ENCODE measurements around the gene RBM20. TPM values are rescaled to one million over a fixed set of nuclear protein-coding genes. Genes with fewer than 3 reads are reported as not detected.
"Not testable (repeated sequence)": the region's sequence is repeated elsewhere in the genome, so short reads cannot be mapped to it uniquely, and the experiment has no call there.

RBM20 gene
- polyA plus RNA-seq, 2 of the 4 experiments (the other 2 are of a cell fraction): 1.5 to 1.8 TPM

DNA sequence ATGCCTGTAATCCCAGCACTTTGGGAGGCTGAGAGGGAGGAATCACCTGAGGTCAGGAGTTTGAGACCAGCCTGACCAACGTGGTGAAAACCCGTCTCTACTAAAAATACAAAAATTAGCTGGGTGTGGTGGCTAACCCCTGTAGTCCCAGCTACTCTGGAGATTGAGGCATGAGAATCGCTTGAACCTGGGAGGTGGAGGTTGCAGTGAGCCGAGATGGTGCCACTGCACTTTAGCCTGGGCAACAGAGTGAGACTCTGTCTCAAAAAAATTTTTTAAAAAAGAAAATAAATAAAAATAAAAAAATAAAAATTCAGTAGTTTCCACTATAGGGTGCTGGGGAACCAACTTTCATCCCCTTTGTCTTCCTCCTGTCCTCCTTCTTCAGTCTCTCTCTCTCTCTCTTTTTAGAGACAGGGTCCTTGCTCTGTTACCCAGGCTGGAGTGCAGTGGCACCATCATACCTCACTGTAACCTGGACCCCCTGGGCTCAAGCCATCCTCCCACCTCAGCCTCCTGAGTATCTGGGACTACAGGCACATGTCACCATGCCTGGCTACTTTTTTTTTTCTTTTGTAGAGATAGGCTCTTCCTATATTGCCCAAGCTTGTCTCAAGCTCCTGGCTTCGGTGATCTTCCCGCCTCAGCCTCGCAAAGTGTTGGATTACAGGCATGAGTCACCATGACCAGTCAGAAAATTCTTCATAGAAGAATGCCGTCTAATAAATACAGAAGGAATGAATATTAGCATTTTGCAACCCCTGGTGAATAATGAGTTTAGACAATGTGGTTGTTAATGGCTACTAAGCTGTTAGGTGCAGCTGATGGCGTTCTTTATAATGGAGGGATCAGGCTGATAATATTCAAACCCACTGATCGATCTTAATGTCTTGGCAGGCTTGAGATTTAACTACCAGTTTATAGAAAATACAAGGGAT lies 20.6 kb downstream of the RBM20 start (continued):
- TF ChIP-seq, protein P1, sequence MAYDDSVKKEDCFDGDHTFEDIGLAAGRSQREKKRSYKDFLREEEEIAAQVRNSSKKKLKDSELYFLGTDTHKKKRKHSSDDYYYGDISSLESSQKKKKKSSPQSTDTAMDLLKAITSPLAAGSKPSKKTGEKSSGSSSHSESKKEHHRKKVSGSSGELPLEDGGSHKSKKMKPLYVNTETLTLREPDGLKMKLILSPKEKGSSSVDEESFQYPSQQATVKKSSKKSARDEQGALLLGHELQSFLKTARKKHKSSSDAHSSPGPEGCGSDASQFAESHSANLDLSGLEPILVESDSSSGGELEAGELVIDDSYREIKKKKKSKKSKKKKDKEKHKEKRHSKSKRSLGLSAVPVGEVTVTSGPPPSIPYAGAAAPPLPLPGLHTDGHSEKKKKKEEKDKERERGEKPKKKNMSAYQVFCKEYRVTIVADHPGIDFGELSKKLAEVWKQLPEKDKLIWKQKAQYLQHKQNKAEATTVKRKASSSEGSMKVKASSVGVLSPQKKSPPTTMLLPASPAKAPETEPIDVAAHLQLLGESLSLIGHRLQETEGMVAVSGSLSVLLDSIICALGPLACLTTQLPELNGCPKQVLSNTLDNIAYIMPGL (CRISPR knock-in tag; IDR thresholded peaks at IDR 0.05; ENCODE audit: borderline replicate concordance): no peak
- TF ChIP-seq MAZ (IDR thresholded peaks at IDR 0.05; ENCODE audit: borderline replicate concordance, low read depth, low read length) (no peak), ZSCAN20 (CRISPR knock-in tag; IDR thresholded peaks at IDR 0.05) (no peak), JUNB (IDR thresholded peaks at IDR 0.05) (peak; percentile 57; the same call in 1 of the 2 replicates), FOSL2 (IDR thresholded peaks at IDR 0.05) (peak; percentile 54; the same call in 1 of the 2 replicates), FOSL2 (CRISPR knock-in tag; IDR thresholded peaks at IDR 0.05) (peak; percentile 97), RARB (CRISPR knock-in tag; IDR thresholded peaks at IDR 0.05) (no peak), NPAS2 (CRISPR knock-in tag; IDR thresholded peaks at IDR 0.05; ENCODE audit: borderline replicate concordance) (no peak), KDM1A (IDR thresholded peaks at IDR 0.05; ENCODE audit: low read depth) (no peak), RFX5 (IDR thresholded peaks at IDR 0.05) (no peak), PHF8 (IDR thresholded peaks at IDR 0.05; ENCODE audit: borderline replicate concordance, low read depth) (no peak), HOXB13 (CRISPR knock-in tag; IDR thresholded peaks at IDR 0.05; ENCODE audit: low read depth) (no peak), CEBPB (IDR thresholded peaks at IDR 0.05) (peak; percentile 35 to 66; a peak in 3 of 4 replicates), POLR2A (IDR thresholded peaks at IDR 0.05; ENCODE audit: low read length) (no peak), JUN (IDR thresholded peaks at IDR 0.05) (peak in 1 of 2 experiments; percentile 46; a peak in 1 of 5 replicates), MAFK (IDR thresholded peaks at IDR 0.05; ENCODE audit: partially characterized antibody) (peak; percentile 53), ZFP36 (IDR thresholded peaks at IDR 0.05; ENCODE audit: borderline replicate concordance, partially characterized antibody) (no peak), MYC (IDR thresholded peaks at IDR 0.05; ENCODE audit: borderline replicate concordance, low read length) (no peak), TP53 (CRISPR knock-in tag; IDR thresholded peaks at IDR 0.05) (no peak)
- TF ChIP-seq, protein P2, sequence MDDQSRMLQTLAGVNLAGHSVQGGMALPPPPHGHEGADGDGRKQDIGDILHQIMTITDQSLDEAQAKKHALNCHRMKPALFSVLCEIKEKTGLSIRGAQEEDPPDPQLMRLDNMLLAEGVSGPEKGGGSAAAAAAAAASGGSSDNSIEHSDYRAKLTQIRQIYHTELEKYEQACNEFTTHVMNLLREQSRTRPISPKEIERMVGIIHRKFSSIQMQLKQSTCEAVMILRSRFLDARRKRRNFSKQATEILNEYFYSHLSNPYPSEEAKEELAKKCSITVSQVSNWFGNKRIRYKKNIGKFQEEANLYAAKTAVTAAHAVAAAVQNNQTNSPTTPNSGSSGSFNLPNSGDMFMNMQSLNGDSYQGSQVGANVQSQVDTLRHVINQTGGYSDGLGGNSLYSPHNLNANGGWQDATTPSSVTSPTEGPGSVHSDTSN (IDR thresholded peaks at IDR 0.05): no peak
- TF ChIP-seq, protein P3, sequence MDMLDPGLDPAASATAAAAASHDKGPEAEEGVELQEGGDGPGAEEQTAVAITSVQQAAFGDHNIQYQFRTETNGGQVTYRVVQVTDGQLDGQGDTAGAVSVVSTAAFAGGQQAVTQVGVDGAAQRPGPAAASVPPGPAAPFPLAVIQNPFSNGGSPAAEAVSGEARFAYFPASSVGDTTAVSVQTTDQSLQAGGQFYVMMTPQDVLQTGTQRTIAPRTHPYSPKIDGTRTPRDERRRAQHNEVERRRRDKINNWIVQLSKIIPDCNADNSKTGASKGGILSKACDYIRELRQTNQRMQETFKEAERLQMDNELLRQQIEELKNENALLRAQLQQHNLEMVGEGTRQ (IDR thresholded peaks at IDR 0.05): no peak
- TF ChIP-seq, protein P4, sequence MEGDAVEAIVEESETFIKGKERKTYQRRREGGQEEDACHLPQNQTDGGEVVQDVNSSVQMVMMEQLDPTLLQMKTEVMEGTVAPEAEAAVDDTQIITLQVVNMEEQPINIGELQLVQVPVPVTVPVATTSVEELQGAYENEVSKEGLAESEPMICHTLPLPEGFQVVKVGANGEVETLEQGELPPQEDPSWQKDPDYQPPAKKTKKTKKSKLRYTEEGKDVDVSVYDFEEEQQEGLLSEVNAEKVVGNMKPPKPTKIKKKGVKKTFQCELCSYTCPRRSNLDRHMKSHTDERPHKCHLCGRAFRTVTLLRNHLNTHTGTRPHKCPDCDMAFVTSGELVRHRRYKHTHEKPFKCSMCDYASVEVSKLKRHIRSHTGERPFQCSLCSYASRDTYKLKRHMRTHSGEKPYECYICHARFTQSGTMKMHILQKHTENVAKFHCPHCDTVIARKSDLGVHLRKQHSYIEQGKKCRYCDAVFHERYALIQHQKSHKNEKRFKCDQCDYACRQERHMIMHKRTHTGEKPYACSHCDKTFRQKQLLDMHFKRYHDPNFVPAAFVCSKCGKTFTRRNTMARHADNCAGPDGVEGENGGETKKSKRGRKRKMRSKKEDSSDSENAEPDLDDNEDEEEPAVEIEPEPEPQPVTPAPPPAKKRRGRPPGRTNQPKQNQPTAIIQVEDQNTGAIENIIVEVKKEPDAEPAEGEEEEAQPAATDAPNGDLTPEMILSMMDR (IDR thresholded peaks at IDR 0.05): no peak
- TF ChIP-seq, protein P5, sequence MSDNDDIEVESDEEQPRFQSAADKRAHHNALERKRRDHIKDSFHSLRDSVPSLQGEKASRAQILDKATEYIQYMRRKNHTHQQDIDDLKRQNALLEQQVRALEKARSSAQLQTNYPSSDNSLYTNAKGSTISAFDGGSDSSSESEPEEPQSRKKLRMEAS (IDR thresholded peaks at IDR 0.05): peak; percentile 79

DNA sequence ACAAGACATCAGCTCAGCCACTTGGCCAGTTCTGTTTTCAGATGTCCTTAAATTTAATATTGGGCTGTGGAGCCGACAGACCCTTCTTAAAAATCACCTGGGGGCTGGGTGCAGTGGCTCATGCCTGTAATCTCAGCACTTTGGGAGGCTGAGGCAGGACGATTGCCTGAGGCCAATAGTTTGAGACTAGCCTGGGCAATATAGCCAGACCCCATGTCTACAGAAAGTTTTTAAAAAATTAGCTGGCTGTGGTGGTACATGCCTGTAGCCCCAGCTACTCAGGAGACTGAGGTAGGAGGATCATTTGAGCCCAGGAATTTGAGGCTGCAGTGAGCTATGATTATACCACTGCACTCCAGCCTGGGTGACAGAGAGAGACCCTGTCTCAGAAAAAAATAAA lies 22.1 kb downstream of the RBM20 start:
- FAIRE-seq; POLR2A ChIA-PET; H3K4me3 ChIP-seq; DNase-seq (ENCODE audit: low read depth in 1 of 2, low spot score in 1 of 2); H3K4me2 ChIP-seq; H3K9me3 ChIP-seq; ATAC-seq: not testable (repeated sequence)
- Histone ChIP-seq H3K27ac (peak overlapping the region; percentile 13 to 75; a peak in 4 of 6 replicates), H3K4me1 (peaks cover 21% of the 10 kb centered on the region)
- CTCF ChIA-PET: interaction anchor here (1.1 to 4.1 kb wide), 8 partner anchors 8 to 227 kb away, joined by 3 to 20 read pairs (median 4); partner anchors contain the start of gene RBM20
- 53% methylated on average over 1 of the region's 2 CpGs for WGBS (ENCODE audit: missing lambda C conversion rate)

Measured in A549 (cell line).